ENCODE results near the gene UNKL.

UNKL gene

GRCh38 chr16:1374418-1375297, 39.8 kb downstream of the UNKL start:
- DNase-seq = no peak

- DNase-seq = no peak
Observed at GRCh38 chr16:1372292-1372950, 42.1 kb downstream of the UNKL start.

GRCh38 chr16:1371054-1371978, 43.2 kb downstream of the UNKL start:
- no peak for DNase-seq

- DNase-seq = no peak
Observed at GRCh38 chr16:1367486-1368174, 46.9 kb downstream of the UNKL start.

GRCh38 chr16:1366712-1367299, 47.7 kb downstream of the UNKL start:
- DNase-seq = no peak

- no peak for DNase-seq
Observed at GRCh38 chr16:1366060-1366711, 48.3 kb downstream of the UNKL start.

- no peak for DNase-seq
Observed at GRCh38 chr16:1364510-1364909, 50.0 kb downstream of the UNKL start.

GRCh38 chr16:1363501-1364041, 50.9 kb downstream of the UNKL start:
- DNase-seq = no peak

- DNase-seq = no peak
Observed at GRCh38 chr16:1362807-1363206, 51.7 kb downstream of the UNKL start.

- DNase-seq = no peak
Observed at GRCh38 chr16:1361685-1362360, 52.7 kb downstream of the UNKL start.

- no peak for DNase-seq
Observed at GRCh38 chr16:1357906-1358566, 56.5 kb downstream of the UNKL start.

- DNase-seq = no peak
Observed at GRCh38 chr16:1356061-1356900, 58.2 kb downstream of the UNKL start.

- no peak for DNase-seq
Observed at GRCh38 chr16:1355591-1355990, 58.9 kb downstream of the UNKL start.

- no peak for DNase-seq
Observed at GRCh38 chr16:1354815-1355540, 59.5 kb downstream of the UNKL start.

- DNase-seq = peak; percentile 84
Observed at GRCh38 chr16:1351582-1352362, 62.7 kb downstream of the UNKL start, which contains the start of the genes GNPTG and TSR3. Gene GNPTG, plus strand, starts transcription at chr16:1351931. Its CDS starts 35 bp downstream, at chr16:1351966. Gene TSR3, minus strand, starts transcription at chr16:1351878. Its CDS starts 74 bp downstream, at chr16:1351804.

- DNase-seq = no peak
Observed at GRCh38 chr16:1351215-1351581, 63.3 kb downstream of the UNKL start.

- no peak for DNase-seq
Observed at GRCh38 chr16:1350691-1351090, 63.8 kb downstream of the UNKL start.

Data from EL (cell line).